Transverse colon (tissue), 4 donors: ENCODE data around the gene TNFRSF19.

Source experiments
- POLR2A ChIP-seq: fragments of 450-650 bp; IDR thresholded peaks from one replicate; pipeline ENCODE4 v1.6.1; 2016; ENCODE audit warnings: antibody characterized with exemption, mild to moderate bottlenecking, moderate library complexity
- POLR2AphosphoS5 ChIP-seq, 3 donors: sonication (generic); formaldehyde crosslinking; IDR thresholded peaks; one replicate each; pipeline ENCODE4 v1.6.1; 2016; ENCODE audit warnings: antibody characterized with exemption in 3 of 3
- TF ChIP-seq, protein P1 (sequence below), 5 experiments: fragments of 200-600 bp in 3 of 5; fragments of 450-650 bp in 2 of 5; sonication (generic) in 3 of 5; IDR thresholded peaks; 1 replicate in 2 of 5; 2 replicates in 3 of 5; pipeline ENCODE4 v1.5.1; 2016 to 2017; ENCODE audit warnings: antibody characterized with exemption in 5 of 5, inconsistent platforms in 3 of 5, mild to moderate bottlenecking in 2 of 5, moderate library complexity in 1 of 5

DNA sequence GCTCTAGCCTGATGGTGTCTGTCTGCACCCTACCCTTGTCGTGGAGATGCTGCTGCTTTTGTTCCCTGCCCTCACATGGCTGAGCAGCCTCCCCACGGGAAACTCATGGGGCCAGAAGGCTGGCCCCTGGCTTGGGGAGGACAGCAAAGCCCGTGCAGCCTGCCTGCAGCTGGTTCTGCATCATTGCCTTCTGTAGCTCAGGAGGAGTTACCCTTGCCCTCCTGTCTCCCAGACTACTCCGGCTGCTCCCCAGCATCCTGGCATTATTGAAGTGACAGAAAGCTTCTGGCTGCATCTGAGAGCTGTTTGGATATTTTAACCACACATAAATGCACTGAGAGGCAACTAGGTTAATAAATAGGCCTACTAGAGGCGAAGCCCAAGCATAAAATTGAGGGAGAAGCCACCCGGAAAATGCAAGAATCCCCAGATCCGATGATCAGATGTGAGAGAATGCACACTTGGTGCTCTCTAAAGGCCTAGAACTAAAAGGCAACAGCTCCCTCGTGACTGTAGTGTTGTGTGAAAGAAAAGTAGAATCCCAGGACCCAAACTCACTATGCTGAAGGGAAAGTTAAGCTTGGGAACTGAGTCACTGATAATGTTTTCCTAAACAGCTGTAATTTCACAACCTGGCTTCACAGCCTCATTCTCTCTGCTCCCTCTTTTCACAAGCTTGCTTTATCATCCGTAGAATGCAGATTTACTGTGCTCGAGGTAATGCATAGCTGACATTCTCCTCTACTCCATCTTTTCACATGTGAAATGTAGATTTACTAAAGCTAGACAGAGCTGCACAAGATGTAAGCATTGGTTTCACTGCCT is 110.8 kb downstream of the TNFRSF19 start:
- TF ChIP-seq POLR2AphosphoS5 (IDR thresholded peaks at IDR 0.05): no peak
- TF ChIP-seq, protein P1, sequence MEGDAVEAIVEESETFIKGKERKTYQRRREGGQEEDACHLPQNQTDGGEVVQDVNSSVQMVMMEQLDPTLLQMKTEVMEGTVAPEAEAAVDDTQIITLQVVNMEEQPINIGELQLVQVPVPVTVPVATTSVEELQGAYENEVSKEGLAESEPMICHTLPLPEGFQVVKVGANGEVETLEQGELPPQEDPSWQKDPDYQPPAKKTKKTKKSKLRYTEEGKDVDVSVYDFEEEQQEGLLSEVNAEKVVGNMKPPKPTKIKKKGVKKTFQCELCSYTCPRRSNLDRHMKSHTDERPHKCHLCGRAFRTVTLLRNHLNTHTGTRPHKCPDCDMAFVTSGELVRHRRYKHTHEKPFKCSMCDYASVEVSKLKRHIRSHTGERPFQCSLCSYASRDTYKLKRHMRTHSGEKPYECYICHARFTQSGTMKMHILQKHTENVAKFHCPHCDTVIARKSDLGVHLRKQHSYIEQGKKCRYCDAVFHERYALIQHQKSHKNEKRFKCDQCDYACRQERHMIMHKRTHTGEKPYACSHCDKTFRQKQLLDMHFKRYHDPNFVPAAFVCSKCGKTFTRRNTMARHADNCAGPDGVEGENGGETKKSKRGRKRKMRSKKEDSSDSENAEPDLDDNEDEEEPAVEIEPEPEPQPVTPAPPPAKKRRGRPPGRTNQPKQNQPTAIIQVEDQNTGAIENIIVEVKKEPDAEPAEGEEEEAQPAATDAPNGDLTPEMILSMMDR (IDR thresholded peaks at IDR 0.05): no peak
- TF ChIP-seq POLR2A: no peak
